Measurements from ENCODE around the gene DPP10.
"Not testable (repeated sequence)": the region's sequence is repeated elsewhere in the genome, so short reads cannot be mapped to it uniquely, and the experiment has no call there.

Gene DPP10

DNA sequence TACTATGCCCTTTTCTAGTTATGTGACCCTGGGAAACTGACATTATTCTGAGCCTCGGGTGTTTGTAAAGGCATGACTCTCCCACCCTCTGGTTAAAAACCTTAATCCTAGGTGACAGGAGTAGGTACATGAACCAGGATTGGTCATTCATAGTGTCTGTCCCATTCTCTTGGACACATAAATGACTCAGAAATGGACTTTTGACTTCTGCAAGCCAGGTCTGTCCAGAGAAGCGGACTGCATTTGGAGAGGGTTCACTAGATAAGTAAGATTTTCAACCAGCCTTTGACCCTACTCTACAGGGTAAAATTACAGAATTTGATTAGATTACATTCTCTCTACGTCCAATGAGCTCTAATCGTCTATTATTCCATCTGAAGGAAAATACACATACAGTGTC is 285.9 kb downstream of the DPP10 start:
- POLR2A ChIA-PET (ENCODE audit: low non-redundant PET): no interaction called here
- H3K27ac ChIP-seq: no peak overlapping the region
- no peak for DNase-seq (ENCODE audit: low spot score)
- TF ChIP-seq, protein P1, sequence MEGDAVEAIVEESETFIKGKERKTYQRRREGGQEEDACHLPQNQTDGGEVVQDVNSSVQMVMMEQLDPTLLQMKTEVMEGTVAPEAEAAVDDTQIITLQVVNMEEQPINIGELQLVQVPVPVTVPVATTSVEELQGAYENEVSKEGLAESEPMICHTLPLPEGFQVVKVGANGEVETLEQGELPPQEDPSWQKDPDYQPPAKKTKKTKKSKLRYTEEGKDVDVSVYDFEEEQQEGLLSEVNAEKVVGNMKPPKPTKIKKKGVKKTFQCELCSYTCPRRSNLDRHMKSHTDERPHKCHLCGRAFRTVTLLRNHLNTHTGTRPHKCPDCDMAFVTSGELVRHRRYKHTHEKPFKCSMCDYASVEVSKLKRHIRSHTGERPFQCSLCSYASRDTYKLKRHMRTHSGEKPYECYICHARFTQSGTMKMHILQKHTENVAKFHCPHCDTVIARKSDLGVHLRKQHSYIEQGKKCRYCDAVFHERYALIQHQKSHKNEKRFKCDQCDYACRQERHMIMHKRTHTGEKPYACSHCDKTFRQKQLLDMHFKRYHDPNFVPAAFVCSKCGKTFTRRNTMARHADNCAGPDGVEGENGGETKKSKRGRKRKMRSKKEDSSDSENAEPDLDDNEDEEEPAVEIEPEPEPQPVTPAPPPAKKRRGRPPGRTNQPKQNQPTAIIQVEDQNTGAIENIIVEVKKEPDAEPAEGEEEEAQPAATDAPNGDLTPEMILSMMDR (conservative IDR thresholded peaks at IDR 0.05; ENCODE audit: low read depth): no peak
- CTCF ChIA-PET: no interaction called here

GRCh38 chr2:114729026-114729425 is 286.6 kb downstream of the DPP10 start:
- peak; percentile 2 for DNase-seq (ENCODE audit: low spot score)
- no peak overlapping the region for H3K27ac ChIP-seq
- ChIA-PET POLR2A (ENCODE audit: low non-redundant PET) (no interaction called here), CTCF (interaction anchor here (0.5 to 0.6 kb wide), 2 partner anchors 31 to 355 kb away, joined by 3 to 6 read pairs; no protein-coding TSS in a partner anchor)
- TF ChIP-seq, protein P1 (conservative IDR thresholded peaks at IDR 0.05; ENCODE audit: low read depth): no peak; the same call in 1 of the 2 replicates

DNA sequence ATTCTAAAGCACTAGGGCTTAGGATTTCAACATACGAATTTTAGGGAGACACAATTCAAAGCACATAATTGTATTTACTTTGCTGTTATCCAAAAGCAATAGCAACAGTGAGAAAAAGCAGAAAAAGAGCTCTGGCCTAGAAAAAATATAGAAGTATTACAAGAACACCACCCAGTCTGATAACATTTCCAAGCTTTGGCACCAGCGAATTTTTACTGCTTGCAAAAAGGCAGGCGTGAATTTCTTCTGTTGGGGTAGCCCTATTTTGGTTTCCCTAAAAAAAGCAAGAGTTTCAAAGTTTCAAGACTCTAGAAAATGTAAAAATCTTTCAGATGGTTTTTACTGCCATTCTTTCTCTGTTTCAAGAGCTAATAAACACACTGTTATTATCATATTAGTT is 292.7 kb downstream of the DPP10 start:
- H3K27ac ChIP-seq: no peak overlapping the region
- TF ChIP-seq, protein P1 (conservative IDR thresholded peaks at IDR 0.05; ENCODE audit: low read depth): no peak
- ChIA-PET CTCF (no interaction called here), POLR2A (ENCODE audit: low non-redundant PET) (no interaction called here)
- no peak for DNase-seq (ENCODE audit: low spot score)

GRCh38 chr2:114742245-114742644 is 299.8 kb downstream of the DPP10 start:
- POLR2A ChIA-PET (ENCODE audit: low non-redundant PET): no interaction called here
- no peak overlapping the region for H3K27ac ChIP-seq
- CTCF ChIA-PET: no interaction called here
- TF ChIP-seq, protein P1 (conservative IDR thresholded peaks at IDR 0.05; ENCODE audit: low read depth): no peak
- no peak for DNase-seq (ENCODE audit: low spot score)

DNA sequence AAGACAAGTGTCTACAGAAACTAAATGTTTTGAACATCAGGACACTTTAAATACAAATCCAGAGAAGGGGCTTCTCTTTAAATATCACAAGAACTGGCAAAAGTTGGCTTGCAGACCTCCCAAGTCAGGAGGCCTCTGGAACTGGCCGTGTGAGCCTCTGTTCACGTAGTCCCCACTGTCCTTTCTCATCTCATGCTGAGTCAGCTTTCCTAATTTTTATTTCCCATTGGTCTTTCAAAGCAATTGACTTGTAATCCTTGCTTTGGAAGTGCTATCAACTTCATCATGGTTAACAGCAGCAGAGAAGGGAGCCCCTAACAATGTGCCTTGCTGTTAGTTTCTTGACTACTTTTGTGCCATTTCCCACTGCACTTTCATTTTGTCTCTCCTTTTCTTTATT is 303.3 kb downstream of the DPP10 start:
- no peak for DNase-seq (ENCODE audit: low spot score)
- POLR2A ChIA-PET (ENCODE audit: low non-redundant PET): no interaction called here
- CTCF ChIA-PET: no interaction called here
- no peak overlapping the region for H3K27ac ChIP-seq
- TF ChIP-seq, protein P1 (conservative IDR thresholded peaks at IDR 0.05; ENCODE audit: low read depth): no peak

- H3K27ac ChIP-seq; CTCF ChIA-PET; POLR2A ChIA-PET (ENCODE audit: low non-redundant PET); DNase-seq (ENCODE audit: low spot score): not testable (repeated sequence)
Measured at GRCh38 chr2:114748175-114748574, 305.7 kb downstream of the DPP10 start.

DNA sequence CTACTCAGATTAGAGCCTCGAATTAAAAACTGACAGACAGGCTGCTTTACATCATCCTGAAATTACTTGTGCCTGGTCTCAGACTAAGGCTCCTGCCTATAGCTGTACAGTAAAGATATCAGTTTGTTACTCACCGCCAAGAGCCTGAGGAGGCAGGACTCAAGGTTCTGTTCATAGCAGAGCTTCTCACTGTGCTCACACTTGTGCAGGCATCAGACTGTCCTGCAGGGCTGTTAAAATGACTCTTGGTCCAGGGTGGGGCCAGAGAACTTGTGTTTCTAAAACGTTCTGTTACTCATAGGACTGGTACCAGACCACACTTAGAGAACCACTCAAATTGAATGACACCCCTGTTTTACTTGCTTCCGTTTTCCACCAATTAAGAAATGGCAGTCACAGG is 310.0 kb downstream of the DPP10 start:
- H3K27ac ChIP-seq: no peak overlapping the region
- POLR2A ChIA-PET (ENCODE audit: low non-redundant PET): no interaction called here
- DNase-seq (ENCODE audit: low spot score): no peak

More for the DNA sequence above, 310.0 kb downstream of the DPP10 start:
- TF ChIP-seq, protein P1 (conservative IDR thresholded peaks at IDR 0.05; ENCODE audit: low read depth): no peak
- CTCF ChIA-PET: interaction anchor here (0.6 kb wide), 1 partner anchor 7 kb away, joined by 3 read pairs; no protein-coding TSS in a partner anchor
